ENCODE data around the gene CD70.

CD70 gene

GRCh38 chr19:6539514-6539913 lies 51.4 kb downstream of the CD70 start:
- intact Hi-C loops (cut with DNase I; ENCODE audit: low total_unique reads) = no loop called here
- H3K27ac ChIP-seq = no peak overlapping the region
- TF ChIP-seq CTCF (IDR thresholded peaks at IDR 0.05) = no peak
- no peaks in the 10 kb centered on the region for H3K36me3 ChIP-seq
- H3K9me3 ChIP-seq = no peaks in the 10 kb centered on the region
- H3K4me1 ChIP-seq = no peaks in the 10 kb centered on the region
- H3K4me3 ChIP-seq = no peak overlapping the region
- DNase-seq = no peak
- peaks cover 0 to 29% of the 10 kb centered on the region in 2 donors for H3K27me3 ChIP-seq
